ENCODE data around the gene ASTN1.

The ASTN1 gene

DNA sequence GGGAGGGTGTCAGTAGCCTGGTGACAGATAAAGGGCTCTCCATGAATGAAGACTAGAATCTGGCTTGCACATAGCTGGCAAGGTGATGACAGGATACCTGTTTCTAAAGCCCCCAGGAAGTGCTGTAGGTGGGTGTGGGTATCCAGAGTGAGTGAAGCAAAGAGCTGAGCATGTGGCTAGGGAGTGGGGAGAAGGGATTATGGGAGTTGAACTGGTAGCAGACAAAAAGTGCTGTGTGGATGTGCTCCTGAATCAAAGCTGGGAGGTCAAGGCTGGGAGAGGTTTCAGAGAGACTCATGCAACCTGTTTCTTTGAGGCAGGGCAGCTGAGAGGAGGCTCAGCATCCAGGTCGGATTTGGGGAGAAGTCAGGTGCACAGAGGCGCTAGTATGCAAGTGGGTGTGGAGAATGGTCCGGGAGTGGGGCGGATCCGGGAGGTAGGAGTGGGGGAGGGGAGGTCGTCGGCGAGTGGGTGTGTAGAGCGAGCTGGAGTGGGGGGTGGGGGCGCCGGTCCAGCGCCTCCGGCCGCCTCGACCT lies 600 bp downstream of the ASTN1 start:
- DNase-seq (ENCODE audit: low read depth), result no peak

DNA sequence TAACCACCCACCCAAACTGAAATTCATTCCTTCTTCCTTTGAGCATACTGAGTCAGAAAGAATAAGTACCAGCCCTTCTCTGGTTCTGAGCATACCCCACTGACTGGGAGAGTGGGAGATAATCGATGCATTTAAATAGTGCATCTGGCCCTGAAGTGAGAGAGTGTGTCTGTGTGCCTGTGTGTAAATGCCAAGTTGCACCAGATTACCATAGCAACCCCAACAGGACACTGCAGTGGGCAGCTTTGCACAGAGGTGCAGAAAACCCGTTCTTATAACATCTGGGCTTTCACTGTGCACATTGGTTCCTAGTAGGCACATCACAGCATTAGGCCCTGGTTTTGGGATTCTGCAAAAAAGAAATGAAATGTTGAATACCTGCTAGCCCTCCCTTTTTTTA lies 2.3 kb downstream of the ASTN1 start:
- no peak for DNase-seq (ENCODE audit: low read depth)

DNA sequence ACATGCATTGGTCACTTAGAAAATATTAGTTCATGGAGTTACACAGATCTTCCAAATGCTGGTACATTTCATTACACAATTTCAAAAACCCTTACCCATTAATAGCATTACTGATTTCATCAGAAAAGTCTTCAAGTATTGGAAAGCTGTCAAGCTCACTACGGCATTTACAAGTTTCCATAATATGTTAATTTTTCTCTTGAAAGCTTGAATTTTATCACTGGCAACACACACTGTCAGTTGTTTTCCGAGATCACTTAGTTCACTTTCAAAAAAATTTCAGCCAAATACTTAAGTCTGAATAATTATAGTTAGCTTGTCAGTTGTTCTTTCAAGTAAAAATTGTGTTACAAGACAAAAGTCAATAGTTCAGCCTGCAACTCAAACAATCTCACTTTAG lies 18.0 kb downstream of the ASTN1 start:
- no peak for DNase-seq (ENCODE audit: low read depth)

DNA sequence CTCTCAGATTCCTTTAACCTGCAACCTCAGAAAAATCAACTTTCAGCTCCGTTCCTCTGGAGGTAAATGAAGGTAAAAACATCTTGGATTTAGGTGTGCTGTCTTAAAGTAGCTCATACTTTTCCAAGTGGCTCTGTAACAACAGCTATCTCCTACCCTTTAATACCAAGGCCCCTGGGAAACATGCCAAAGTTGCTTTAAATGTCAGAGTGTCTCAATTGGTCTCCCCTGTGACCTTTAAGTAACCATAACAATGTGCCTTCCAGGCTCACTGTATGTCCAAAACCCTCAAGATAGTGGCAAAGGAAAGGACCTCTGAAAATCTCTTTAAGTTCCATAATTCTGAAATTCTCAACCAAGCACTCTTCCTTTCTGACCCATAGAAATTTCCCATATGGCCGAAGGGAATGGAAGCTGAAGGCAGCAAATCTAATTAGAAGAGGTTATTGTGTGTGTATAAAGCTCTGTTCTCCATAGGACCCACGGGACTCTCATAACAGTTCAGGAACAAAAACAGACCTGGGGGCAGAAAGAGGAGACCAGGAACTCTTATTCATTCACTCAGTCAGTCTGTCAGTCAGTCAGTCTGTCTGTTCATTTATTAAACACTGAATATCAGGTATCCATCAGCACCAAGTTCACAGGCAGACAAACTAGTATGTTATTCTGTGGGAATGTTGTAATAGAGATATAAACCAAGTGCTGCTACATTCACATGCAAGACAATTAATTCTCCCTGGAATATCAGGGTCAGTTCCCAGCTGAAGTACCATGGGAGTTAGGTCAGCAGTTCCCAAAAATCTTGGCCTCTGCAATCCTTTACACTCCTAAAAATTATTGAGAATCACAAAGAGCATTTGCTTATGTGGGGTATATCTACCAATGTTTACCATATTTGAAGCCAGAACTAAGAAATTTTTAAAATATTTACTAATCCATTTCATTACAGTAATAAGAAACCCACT lies 19.1 kb downstream of the ASTN1 start:
- no peak for DNase-seq (ENCODE audit: low read depth)

DNA sequence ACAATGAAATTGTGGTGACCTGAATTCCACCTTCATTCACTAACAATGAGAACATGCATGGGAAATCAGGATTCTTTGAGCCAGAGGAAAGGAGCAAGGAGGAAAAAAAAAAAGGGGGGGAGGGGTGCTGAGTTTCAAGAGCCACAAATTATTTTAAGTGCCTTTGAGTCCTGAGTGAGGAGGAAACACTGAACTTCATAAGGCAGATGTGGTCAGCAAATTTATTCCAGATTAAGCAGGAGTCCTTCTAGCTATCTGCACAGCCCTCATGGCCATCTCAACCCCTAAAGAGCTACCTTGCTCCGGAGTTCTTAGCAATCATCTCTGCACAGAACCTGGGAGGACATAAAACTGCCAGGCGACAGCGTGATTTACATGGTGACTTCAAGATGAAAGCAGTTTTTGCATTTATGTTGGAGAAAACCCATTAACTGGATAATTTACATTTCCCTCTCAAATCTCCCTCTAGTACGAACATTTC lies 21.7 kb downstream of the ASTN1 start:
- DNase-seq (ENCODE audit: low read depth), result no peak

DNA sequence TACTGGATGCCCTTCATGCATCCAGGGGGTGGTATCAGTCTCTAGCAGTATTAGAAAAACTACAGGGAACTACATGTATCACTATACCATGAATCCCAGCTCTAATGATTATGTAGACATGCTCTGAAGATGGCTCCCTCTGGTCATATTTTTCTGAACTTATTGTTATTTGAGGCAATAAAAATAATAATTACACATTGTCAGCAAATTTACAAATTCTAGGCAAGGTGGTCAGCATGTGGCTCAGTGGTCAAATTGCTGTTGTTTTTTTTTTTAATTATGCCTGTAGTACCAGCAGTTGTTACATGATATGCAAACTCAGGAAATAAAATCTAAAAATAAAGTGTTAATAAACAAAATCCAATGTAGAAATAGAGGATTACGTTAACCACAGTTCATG lies 22.5 kb downstream of the ASTN1 start:
- no peak for DNase-seq (ENCODE audit: low read depth)

DNA sequence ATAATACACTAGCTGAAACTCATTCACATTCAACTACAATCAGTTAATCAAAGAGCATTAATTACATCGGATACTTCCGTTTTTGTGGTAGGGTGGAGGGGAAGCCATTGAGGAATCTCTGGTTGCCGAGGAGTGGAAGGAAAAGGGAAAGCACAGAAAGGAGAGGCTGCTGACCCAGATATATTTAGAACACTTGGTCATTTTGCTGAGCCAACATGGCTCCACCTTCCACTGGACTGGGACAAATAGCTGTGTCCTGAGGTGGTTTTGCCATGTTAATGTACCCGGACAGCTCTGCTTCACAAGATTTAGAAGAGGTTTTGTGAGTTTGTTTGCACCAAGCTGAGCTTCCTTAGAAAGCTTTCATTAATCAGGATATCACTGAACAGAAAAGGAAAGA lies 26.2 kb downstream of the ASTN1 start:
- no peak for DNase-seq (ENCODE audit: low read depth)

DNA sequence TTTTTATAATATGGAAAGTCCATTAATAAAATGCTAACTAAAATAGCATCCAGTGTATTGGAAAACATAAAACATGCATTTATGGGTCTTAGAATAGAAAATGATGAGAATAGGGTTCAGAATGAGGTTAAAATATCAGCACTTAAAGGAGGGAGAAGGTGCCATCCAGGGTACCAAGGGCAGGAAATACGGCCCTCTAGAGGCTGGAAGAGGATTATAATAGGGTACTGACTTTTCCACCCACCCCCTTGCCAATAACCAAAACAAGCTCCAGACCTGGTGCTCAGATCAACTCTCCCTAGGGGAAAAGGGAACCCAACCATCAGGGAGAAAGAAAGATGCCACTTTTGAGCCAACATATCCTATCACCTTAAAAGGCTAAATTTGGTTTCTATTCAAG lies 26.7 kb downstream of the ASTN1 start:
- DNase-seq (ENCODE audit: low read depth), result no peak

DNA sequence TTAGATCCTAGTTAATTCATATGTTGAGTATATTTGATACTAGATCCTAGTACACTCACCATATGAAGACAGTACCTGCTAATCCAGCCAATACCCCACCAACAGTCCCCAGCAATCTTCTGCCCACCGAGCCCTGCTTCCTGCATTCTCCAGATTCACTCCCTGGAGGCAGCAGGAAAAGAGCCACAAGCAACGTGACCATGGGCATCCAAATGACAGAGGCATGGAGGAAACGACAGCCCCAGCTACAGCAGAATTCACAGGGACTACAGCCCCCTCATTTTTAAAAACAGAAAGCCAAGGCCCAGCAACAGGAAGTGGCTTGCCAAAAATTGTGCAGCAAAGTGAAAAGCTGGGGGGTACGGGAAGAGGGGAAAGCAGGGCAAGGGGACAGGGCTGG lies 29.3 kb downstream of the ASTN1 start:
- DNase-seq (ENCODE audit: low read depth), result no peak

DNA sequence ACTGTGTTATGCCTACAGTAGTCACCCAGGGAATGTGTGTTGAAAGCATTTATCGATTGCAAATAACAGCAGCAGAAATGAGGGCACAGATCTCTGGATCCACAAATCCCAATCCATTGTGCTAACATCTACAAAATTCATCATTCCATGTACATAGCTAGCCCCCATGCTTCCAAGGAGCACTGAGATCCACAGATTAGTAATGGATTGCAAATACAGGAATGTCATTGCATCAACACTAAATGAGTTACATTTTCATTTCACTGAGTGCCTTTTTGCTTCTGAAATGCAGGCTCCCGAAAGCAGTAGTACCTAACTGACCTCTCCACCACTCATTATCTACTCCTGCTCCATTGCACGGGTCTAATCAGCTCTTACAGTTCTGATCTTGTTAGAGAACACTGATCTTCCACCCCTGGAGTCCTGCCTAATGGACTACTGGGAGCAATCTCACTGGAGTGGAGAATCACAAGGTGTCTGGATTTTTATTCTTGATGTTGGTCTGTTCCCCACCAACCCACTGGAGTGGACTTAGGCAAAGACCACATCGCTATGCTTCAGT lies 30.5 kb downstream of the ASTN1 start:
- DNase-seq (ENCODE audit: low read depth), result no peak

DNA sequence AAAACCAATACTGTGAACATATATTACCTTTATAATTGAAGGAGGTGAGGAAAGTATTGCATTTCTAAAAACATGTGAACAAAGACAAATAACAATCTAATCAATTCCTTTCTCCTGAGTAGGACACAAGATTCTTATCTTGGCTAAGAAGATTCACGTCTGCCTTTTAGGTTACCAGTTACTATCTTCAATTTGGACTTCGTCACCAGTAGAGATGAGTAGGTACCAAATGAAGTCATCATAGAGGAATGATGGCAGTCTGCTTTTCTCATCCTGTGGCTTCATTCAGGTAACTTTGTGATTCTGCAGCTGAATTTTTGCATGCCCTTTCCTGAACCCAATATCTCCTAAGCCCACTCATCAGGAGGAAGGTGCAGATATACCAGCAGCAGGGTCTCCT lies 32.4 kb downstream of the ASTN1 start:
- no peak for DNase-seq (ENCODE audit: low read depth)

DNA sequence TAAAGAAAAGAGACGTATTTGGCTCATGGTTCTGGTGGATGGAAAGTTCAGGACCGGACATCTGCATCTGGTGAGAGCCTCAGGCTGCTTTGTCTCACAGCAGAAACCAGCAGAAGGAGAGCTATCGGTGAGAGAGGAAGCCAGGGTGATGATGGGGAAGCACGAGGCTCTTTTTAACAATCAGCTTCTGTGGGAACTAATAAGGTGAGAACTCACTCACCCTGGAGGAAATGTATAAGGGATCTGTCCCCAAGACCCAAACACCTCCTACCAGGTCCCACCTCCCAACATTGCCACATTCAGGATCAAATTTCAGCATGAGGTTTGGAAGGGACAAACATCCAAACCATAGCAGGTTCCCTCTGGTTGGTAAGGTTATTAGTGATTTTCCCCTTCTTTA lies 32.8 kb downstream of the ASTN1 start:
- DNase-seq (ENCODE audit: low read depth), result no peak

DNA sequence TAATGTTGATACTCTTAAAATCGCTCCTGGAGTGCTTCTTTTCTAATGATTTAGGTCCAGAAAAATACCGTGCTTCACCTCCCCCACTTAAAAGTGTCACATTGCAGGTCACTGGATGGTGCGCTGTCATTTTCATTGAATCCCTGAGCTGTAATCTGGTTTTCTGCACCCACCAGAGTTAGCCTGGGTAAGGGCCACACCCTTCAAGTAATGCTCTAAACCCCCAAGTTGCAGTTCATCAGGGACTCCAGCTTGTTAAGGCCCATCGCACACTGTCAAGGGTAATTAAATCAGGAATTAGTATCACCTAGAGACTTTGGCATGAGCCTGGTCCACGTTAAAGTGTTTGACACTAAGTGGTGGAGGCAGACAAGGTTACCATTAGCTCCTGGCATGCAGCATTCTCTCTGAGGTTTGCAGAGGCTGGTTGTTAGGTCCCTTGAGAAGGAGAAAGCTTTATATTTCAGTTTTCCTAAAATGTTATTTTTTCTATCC lies 34.0 kb downstream of the ASTN1 start:
- no peak for DNase-seq (ENCODE audit: low read depth)

DNA sequence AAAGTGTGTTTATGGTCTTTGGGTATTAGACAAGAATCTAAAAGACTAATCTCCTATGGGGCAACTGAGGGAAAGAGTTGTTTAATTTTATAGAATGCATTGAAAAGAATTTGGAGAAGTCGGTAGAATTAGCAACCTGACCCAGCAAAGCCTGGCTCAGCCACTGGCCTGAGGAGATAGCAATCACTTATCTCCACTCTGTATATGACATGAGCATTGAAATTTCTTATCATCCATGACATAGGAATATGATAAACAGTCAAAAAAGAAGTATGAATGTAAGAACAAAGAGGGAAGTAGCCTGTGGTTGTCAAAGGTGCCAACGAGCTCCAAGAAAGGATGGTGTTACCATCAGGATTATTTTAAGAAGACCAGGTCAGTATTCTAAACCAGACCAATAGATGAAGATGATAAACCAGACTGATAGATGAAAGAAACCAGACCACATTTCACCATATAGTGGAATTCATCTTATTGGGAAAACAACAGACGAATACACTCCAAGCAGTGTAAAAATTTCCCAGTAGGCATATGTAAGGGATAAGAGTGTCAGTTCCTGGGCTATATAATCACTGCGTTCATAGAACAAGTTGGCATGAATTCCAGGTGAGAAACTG lies 35.7 kb downstream of the ASTN1 start:
- no peak for DNase-seq (ENCODE audit: low read depth)

DNA sequence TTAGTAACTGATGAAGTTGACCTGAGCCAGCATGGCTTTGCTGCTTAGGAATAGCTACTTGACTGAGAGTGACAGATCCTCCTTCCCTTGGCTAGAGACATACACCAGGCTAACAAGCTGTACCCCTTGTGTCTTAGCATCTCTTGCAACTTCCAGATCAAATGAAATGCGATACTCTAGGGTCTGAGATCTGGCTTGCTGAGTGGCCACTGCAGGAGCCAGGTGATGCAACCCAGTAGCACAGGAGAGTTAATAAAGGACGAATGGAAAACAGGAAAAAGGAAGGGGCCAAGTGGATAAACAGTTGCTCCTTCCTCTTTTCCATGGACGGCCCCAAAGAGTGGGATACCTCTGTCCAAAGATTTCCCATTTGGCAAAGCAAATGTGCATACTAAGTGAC lies 38.2 kb downstream of the ASTN1 start:
- no peak for DNase-seq (ENCODE audit: low read depth)

DNA sequence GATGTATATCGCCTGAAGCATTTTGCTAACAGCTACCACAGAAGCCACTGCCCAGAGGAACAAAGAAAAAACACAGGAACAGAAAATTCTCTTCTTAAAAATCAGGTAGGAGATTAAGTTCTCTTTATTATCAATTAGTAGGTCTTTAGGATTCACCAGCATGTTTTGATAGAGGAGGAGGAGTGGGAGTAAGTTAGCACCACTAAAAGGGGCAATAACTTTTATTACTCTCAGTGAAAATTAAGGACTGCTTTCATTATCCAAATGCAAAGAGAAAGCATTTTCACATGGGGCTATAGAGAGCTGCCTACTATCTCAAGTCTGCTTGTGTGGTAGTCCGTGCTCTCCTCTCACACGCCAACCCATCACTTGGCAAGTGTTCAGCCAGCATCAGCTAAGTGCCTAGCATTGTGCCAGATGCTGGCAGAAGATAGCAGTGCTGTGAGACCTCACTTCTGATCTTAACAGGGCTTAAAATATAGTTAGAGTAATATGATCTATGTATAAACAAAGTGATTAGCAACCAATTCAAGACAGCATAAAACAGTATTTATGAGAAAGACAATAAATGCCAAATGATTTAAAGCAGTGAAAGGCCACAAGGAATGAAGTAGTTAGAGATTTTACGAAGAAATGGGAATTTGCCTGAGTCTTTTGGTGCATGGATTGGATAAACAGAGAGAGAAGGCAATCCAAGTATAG lies 39.8 kb downstream of the ASTN1 start:
- no peak for DNase-seq (ENCODE audit: low read depth)

DNA sequence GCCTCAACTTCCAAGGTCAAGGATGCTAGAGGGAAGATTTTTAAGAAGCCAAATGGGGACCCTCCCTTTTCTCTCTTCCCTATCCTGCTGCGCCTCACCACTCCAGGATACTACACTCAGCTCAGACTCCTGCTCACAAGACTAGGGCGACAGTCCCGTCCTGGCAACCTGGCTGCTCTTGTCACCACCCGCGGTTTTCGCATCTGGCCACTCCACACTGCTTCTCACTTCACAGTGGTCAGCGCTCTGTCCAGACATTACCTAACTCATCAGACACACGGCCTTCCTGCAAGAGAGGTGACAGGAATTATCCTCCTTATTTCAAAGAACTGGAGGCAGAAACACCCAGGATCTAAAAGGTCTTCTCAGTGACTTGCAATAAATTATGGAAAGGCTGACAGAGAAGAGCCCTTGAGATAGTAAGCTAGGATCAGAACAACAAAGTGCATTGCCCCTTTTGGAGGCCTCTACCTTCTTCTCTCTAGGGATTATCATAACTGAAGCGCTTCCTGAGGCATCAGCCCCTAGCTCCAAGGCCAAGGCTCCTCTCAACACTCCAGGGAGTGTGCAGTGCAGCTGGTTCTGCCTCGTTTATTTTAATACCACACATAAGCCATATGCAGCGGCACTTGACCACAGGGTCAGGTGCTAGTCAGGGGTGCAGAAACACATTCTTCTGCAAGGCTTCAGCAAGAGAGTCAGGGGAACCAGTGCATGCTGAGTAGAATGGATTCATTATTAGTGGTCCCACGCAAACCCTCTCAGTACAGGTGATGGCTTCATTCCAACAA lies 41.9 kb downstream of the ASTN1 start:
- DNase-seq (ENCODE audit: low read depth), result no peak

DNA sequence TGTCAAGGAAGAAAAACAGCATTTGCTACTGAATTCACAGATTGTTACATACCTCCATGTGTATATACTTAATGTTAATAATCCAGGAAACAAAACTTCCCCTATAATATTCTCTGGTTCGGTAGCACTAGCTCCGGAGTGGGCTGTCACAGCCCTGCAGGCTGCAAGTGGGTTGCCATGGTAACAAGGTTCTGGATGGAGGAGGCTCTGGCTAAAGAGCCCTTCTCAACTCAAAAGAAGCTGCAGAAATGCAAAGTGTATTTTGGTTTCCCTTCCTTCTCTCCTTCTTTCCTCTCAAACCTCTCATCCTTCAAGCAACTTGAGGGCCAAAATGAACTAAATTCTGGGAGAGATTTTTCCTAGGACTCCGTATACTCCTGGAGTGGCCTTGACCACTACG lies 45.2 kb downstream of the ASTN1 start:
- no peak for DNase-seq (ENCODE audit: low read depth)

DNA sequence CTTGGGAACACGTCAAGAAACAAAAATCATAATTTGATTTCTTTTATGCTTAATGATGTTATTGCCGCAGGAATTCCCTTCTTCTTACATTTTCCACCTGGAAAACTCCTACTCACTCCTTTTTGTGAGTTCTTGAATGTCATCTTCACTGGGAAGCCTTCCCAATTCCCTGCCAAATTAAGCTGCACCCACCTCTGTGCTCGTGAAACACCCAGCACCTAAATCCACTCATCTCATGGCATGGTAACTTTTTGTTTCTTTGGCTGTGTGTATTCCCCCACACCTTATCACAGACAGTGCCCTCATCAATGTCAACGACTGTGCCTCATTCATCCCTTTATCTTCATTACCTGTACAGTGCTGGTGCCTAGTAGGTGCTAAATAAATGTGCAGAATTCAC lies 45.6 kb downstream of the ASTN1 start:
- no peak for DNase-seq (ENCODE audit: low read depth)

DNA sequence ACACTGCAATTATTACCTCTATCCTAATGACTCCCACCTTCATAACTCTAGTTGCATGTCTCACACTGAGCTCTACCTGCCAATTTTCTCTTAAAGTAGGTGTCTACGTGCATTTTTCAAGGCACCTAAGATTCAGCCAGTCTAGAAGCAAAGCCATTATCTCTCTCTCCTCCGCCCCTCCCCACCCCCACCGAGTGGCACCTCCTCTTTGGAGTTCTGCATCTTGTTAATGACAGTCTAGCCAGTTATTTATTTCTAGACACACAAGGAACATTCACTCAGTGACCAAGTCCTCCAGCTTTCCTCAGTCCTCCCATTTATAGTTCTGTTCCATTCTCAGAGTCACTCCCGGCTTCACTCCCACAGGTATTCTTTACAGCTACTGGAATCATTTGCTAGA lies 47.6 kb downstream of the ASTN1 start:
- DNase-seq (ENCODE audit: low read depth), result no peak

DNA sequence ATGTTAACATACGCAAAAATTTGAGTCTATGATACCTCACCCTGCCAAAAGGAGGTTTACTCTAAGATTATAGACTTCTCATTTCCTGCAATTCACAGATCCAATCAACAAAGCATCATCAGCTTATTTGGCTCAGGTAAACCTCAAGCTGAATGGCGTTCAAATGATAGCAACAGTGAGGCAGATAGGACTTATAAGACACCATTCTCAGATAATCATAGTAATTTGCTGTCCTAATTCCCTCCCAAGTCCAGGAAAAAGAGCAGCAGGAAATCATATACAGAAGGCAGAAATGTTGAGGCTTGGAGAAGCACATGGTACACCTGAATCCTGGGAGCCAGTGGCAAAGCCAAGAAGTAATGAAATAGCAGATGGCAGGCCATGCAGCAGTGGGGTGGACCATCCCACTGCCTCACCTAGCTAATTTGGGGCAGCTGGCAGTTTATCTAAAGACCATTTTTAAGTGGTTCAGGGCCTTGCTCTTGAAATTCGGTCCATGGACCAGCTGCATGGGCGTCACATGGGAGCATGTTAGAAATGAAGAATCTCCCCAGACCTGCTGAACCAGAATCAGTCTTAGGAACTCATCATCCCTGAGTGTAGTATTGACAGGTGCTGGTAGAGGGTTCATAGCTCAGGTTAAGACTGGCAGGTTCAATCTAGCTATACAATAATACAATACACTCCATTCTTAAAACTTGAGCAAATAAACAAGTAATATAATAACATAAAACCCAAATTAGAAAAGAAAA lies 57.7 kb downstream of the ASTN1 start:
- DNase-seq (ENCODE audit: low read depth), result no peak
